ENCODE data around the gene PPIL1. TPM values are rescaled to one million over a fixed set of nuclear protein-coding genes. Genes with fewer than 3 reads are reported as not detected.

The PPIL1 gene
- total and polyA plus RNA-seq, 2 of the 13 experiments (the other 11 are each of a cell fraction or from before 2014, with no cell fraction given) = 74.2 to 144 TPM

GRCh38 chr6:36886950-36887618 is 12.5 kb upstream of the PPIL1 start (continued):
- TF ChIP-seq MED1 (CRISPR knock-in tag; IDR thresholded peaks at IDR 0.05) = no peak
- no peak for TF ChIP-seq KLF9 (CRISPR knock-in tag; IDR thresholded peaks at IDR 0.05; ENCODE audit: low read depth)
- TF ChIP-seq YEATS4 (CRISPR knock-in tag; IDR thresholded peaks at IDR 0.05; ENCODE audit: borderline replicate concordance) = no peak
- TF ChIP-seq GPN1 (CRISPR knock-in tag; IDR thresholded peaks at IDR 0.05; ENCODE audit: borderline replicate concordance) = no peak
- no peak for TF ChIP-seq ZNF543 (CRISPR knock-in tag; IDR thresholded peaks at IDR 0.05)
- no peak for TF ChIP-seq ZSCAN22 (CRISPR knock-in tag; IDR thresholded peaks at IDR 0.05)
- TF ChIP-seq ZNF44 (CRISPR knock-in tag; IDR thresholded peaks at IDR 0.05) = no peak
- 0 out of 2 replicates have a peak, but pooled peaks have one; percentile 45 for TF ChIP-seq TFE3 (CRISPR knock-in tag; IDR thresholded peaks at IDR 0.05)
- no peak for TF ChIP-seq ZNF350 (CRISPR knock-in tag; IDR thresholded peaks at IDR 0.05; ENCODE audit: borderline replicate concordance, low read depth)
- TF ChIP-seq GATAD2A (CRISPR knock-in tag; IDR thresholded peaks at IDR 0.05) = no peak
- no peak for TF ChIP-seq ZNF407 (CRISPR knock-in tag; IDR thresholded peaks at IDR 0.05; ENCODE audit: not compliant biosample characterization)
- peak; percentile 45; the same call in 1 of the 2 replicates for TF ChIP-seq ZNF121 (CRISPR knock-in tag; IDR thresholded peaks at IDR 0.05)
- no peak for TF ChIP-seq NAIF1 (CRISPR knock-in tag; IDR thresholded peaks at IDR 0.05; ENCODE audit: borderline replicate concordance)
- TF ChIP-seq ZNF691 (CRISPR knock-in tag; IDR thresholded peaks at IDR 0.05; ENCODE audit: borderline replicate concordance, low read depth) = no peak
- no peak for TF ChIP-seq GABPA (IDR thresholded peaks at IDR 0.05; ENCODE audit: low read depth, low read length)
- peak; percentile 21 for TF ChIP-seq GABPA (CRISPR knock-in tag; IDR thresholded peaks at IDR 0.05; ENCODE audit: low read depth)
- no peak for TF ChIP-seq YY1 (IDR thresholded peaks at IDR 0.05; ENCODE audit: insufficient read depth, insufficient replicate concordance, low read depth, low read length)
- no peak for TF ChIP-seq RFXAP (CRISPR knock-in tag; IDR thresholded peaks at IDR 0.05; ENCODE audit: borderline replicate concordance)
- TF ChIP-seq MZF1 (CRISPR knock-in tag; IDR thresholded peaks at IDR 0.05; ENCODE audit: borderline replicate concordance) = no peak
- no peak for TF ChIP-seq ZNF850 (CRISPR knock-in tag; conservative IDR thresholded peaks at IDR 0.05)
- TF ChIP-seq POLR2AphosphoS5 (IDR thresholded peaks at IDR 0.05; ENCODE audit: low read depth, low read length) = peak; percentile 28; the same call in 1 of the 2 replicates

Data from HepG2 (cell line).